Kidney (tissue), 14 donors: Measurements from ENCODE around the gene KCNJ4. TPM values are rescaled to one million over a fixed set of nuclear protein-coding genes. Genes with fewer than 3 reads are reported as not detected.
A peak's percentile ranks its signal among the peaks of the same experiment; 100 is the strongest.

Source experiments
- DNase-seq, 5 donors: peaks; one replicate each; pipeline ENCODE4 v3.0.0-alpha.2; 2013 to 2020
- FAIRE-seq: peaks from 2 replicates; lab custom pipeline; 2012; peaks lifted over from hg19 to GRCh38; lab: Jason Lieb, UNC
- H3K27ac ChIP-seq, 2 donors: one replicate each; pipeline ENCODE4 v1.7.0; 2013; ENCODE audit warnings: low read depth in 2 of 2, low read length in 2 of 2, inconsistent platforms in 1 of 2
- H3K27me3 ChIP-seq: one replicate; pipeline ENCODE4 v1.7.1; 2013; ENCODE audit warnings: low read length, inconsistent platforms; ENCODE audit not compliant: control insufficient read depth, insufficient read depth
- H3K36me3 ChIP-seq, 3 donors: one replicate each; pipeline versions ENCODE4 v1.7.0 to v1.7.1; 2013; ENCODE audit warnings: low read length in 3 of 3, control low read depth in 1 of 3, inconsistent platforms in 1 of 3; ENCODE audit not compliant: insufficient read depth in 3 of 3, control insufficient read depth in 2 of 3
- H3K4me1 ChIP-seq, 3 donors: one replicate each; pipeline versions ENCODE4 v1.7.0 to v1.7.1; 2013; ENCODE audit warnings: low read length in 3 of 3, inconsistent platforms in 1 of 3, low read depth in 1 of 3; ENCODE audit not compliant: control insufficient read depth in 2 of 3, insufficient read depth in 2 of 3
- H3K4me3 ChIP-seq, 3 donors: one replicate each; pipeline versions ENCODE4 v1.7.0 to v1.8.1; 2013; ENCODE audit warnings: low read length in 3 of 3, control low read depth in 1 of 3, inconsistent platforms in 1 of 3
- H3K9ac ChIP-seq, 3 donors: one replicate each; pipeline versions ENCODE4 v1.7.0 to v1.7.1; 2013; ENCODE audit warnings: low read length in 3 of 3, control low read depth in 1 of 3, inconsistent platforms in 1 of 3
- H3K9me3 ChIP-seq, 3 donors: one replicate each; pipeline versions ENCODE4 v1.7.0 to v1.7.1; 2013; ENCODE audit warnings: low read length in 3 of 3, control low read depth in 1 of 3, inconsistent platforms in 1 of 3; ENCODE audit not compliant: control insufficient read depth in 2 of 3, insufficient read depth in 1 of 3
- intact Hi-C: fragments of 100-400 bp; cut with DNase I; formaldehyde crosslinking; loops from one replicate; pipeline ENCODE4 v1.11.1; 2022
- polyA plus RNA-seq: library from polyadenylated mRNA; stranded (reverse); fragments of 350-450 nt; fragmentation: Illumina TruSeq; extraction: RNeasy Lipid Tissue Mini Kit (QIAGEN cat#74804); gene quantifications from one replicate; pipeline ENCODE4 v1.2.3, GENCODE V29; 2014; ENCODE audit warnings: low read depth, low replicate concordance; ENCODE audit not compliant: insufficient read depth
- total RNA-seq: library from RNA; stranded (reverse); fragmentation: NEBNext Ultra II Directional; extraction: Animal tissue kit (Norgen Biotek cat#: 25700); gene quantifications from one replicate; pipeline ENCODE4 v1.2.1, GENCODE V29; 2021
- TF ChIP-seq, protein P1 (sequence below): IDR thresholded peaks from 3 replicates; pipeline ENCODE4 v1.5.1; 2012; ENCODE audit warnings: mild to moderate bottlenecking, moderate library complexity, borderline replicate concordance; ENCODE audit not compliant: insufficient read depth; ENCODE audit errors: extremely low read depth
- donor health status: control.
- donor health status: control.
- donor health status: control.
- donor health status: control.
- donor health status: control.
- donor health status: DM: yes; HTN: yes; CAD: no.
- donor health status: Normal renal cell carcinoma (clear cell type).

Gene KCNJ4
- total and polyA plus RNA-seq, 2 donors from 2014 or later, result 0.13 TPM; not detected in 1

GRCh38 chr22:38454353-38455075 is 485 bp downstream of the KCNJ4 start:
- no peak overlapping the region for H3K27ac ChIP-seq
- H3K27me3 ChIP-seq, result peaks cover 12% of the 10 kb centered on the region
- H3K36me3 ChIP-seq, result no peaks in the 10 kb centered on the region
- DNase-seq, result peak in 3 of 5 donors; percentile 39 to 77 (median 75)
- intact Hi-C loops, result no loop called here
- TF ChIP-seq, protein P1, sequence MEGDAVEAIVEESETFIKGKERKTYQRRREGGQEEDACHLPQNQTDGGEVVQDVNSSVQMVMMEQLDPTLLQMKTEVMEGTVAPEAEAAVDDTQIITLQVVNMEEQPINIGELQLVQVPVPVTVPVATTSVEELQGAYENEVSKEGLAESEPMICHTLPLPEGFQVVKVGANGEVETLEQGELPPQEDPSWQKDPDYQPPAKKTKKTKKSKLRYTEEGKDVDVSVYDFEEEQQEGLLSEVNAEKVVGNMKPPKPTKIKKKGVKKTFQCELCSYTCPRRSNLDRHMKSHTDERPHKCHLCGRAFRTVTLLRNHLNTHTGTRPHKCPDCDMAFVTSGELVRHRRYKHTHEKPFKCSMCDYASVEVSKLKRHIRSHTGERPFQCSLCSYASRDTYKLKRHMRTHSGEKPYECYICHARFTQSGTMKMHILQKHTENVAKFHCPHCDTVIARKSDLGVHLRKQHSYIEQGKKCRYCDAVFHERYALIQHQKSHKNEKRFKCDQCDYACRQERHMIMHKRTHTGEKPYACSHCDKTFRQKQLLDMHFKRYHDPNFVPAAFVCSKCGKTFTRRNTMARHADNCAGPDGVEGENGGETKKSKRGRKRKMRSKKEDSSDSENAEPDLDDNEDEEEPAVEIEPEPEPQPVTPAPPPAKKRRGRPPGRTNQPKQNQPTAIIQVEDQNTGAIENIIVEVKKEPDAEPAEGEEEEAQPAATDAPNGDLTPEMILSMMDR, result no peak
- H3K4me1 ChIP-seq, result peaks cover 0 to 2% (median 0%) of the 10 kb centered on the region in 3 donors
- no peak overlapping the region for H3K9ac ChIP-seq
- no peaks in the 10 kb centered on the region for H3K9me3 ChIP-seq
- no peak overlapping the region for H3K4me3 ChIP-seq
- FAIRE-seq, result no peak

- intact Hi-C loops, result no loop called here
- peaks cover 12% of the 10 kb centered on the region for H3K27me3 ChIP-seq
- no peak overlapping the region for H3K27ac ChIP-seq
- H3K36me3 ChIP-seq, result no peaks in the 10 kb centered on the region
- TF ChIP-seq, protein P1, result no peak
- DNase-seq, result peak in 2 of 5 donors; percentile 57 to 62
- H3K4me1 ChIP-seq, result peaks cover 0 to 2% (median 0%) of the 10 kb centered on the region in 3 donors
- H3K4me3 ChIP-seq, result no peak overlapping the region
- FAIRE-seq, result no peak
- no peak overlapping the region for H3K9ac ChIP-seq
- H3K9me3 ChIP-seq, result no peaks in the 10 kb centered on the region
Measured at GRCh38 chr22:38453996-38454352, 1.0 kb downstream of the KCNJ4 start.

GRCh38 chr22:38453066-38453672 is 1.8 kb downstream of the KCNJ4 start:
- TF ChIP-seq, protein P1, result no peak
- Histone ChIP-seq H3K9ac (no peak overlapping the region), H3K9me3 (no peaks in the 10 kb centered on the region), H3K27me3 (peaks cover 12% of the 10 kb centered on the region), H3K27ac (no peak overlapping the region), H3K4me3 (no peak overlapping the region), H3K4me1 (peaks cover 0 to 2% (median 0%) of the 10 kb centered on the region in 3 donors), H3K36me3 (no peaks in the 10 kb centered on the region)
- intact Hi-C loops, result no loop called here
- DNase-seq, result no peak
- FAIRE-seq, result no peak
